Measurements from ENCODE around the gene JTB. TPM values are rescaled to one million over a fixed set of nuclear protein-coding genes. Genes with fewer than 3 reads are reported as not detected.

The JTB gene
- total and polyA plus RNA-seq, 9 of the 15 experiments (the other 6 are each of a cell fraction or from before 2014, with no cell fraction given): 24.7 to 308 (median 151) TPM

- intact Hi-C loops (cut with micrococcal nuclease): loop anchor here (5.0 kb wide), 1 partner anchor 170 kb away; no protein-coding TSS in a partner anchor
- ChIA-PET POLR2A (interaction anchor here (0.5 to 4.8 kb wide), 22 partner anchors 9 to 1205 kb away, joined by 3 to 84 read pairs (median 4); partner anchors contain the start of genes CRTC2, DENND4B, GATAD2B and JTB), CTCF (ENCODE audit: low intra/inter-chr PET ratio) (no interaction called here)
- H3K4me3 ChIP-seq: peak within 1 kb of the TSS; percentile 51
- H3K9ac ChIP-seq (ENCODE audit: insufficient read depth in 1 of 2, low read depth in 2 of 2, low read length in 2 of 2): peak within 1 kb of the TSS; percentile 89 to 99
- FAIRE-seq (peak; percentile 98), DNase-seq (ENCODE audit: extremely low read depth in 1 of 4, low spot score in 3 of 4) (peak; percentile 85 to 98 (median 90)), ATAC-seq (peak; percentile 87)
- H3K27ac ChIP-seq (ENCODE audit: extremely low read depth, low read depth, low read length): peak within 1 kb of the TSS; percentile 82
- H3K9me3 ChIP-seq (replicated peaks; ENCODE audit: control insufficient read depth, insufficient read depth, low read depth, low read length): no peaks in the 10 kb centered on the region
- under 1% methylated on average over 47 of the region's 60 CpGs for WGBS (ENCODE audit: insufficient coverage, low coverage, missing lambda C conversion rate)
- no peaks in the 10 kb centered on the region for H3K27me3 ChIP-seq (ENCODE audit: control insufficient read depth in 2 of 2, insufficient read depth in 2 of 2, low read length in 2 of 2)
- H3K4me2 ChIP-seq (ENCODE audit: insufficient read depth, low read length): peak within 1 kb of the TSS; percentile 87
- no peaks in the 10 kb centered on the region for H3K9me1 ChIP-seq (ENCODE audit: control insufficient read depth, insufficient read depth, low read length)
- H4K20me1 ChIP-seq (replicated peaks; ENCODE audit: control insufficient read depth, insufficient read depth, low read length): no peaks in the 10 kb centered on the region
- peaks cover 45% of the 10 kb centered on the region for H3K79me2 ChIP-seq (ENCODE audit: control insufficient read depth, insufficient read depth, low read length)
- H2AFZ ChIP-seq (ENCODE audit: low read depth, low read length): peak within 1 kb of the TSS; percentile 89
- no TSS peak for BruUV-seq (replicated peaks)
- H3K4me1 ChIP-seq (replicated peaks in 1 of 2; ENCODE audit: control insufficient read depth in 2 of 2, insufficient read depth in 2 of 2, low read length in 2 of 2): peaks cover 7 to 19% of the 10 kb centered on the region in 2 experiments; a peak in 4 of 5 replicates
- H3K36me3 ChIP-seq (ENCODE audit: control insufficient read depth, insufficient read depth, low read length): no peaks in the 10 kb centered on the region
- in situ Hi-C loops (cut with MboI): no loop called here
- TF ChIP-seq ZNF696 (CRISPR knock-in tag; conservative IDR thresholded peaks at IDR 0.05) (no peak), GTF2F1 (IDR thresholded peaks at IDR 0.05; ENCODE audit: low read depth, low read length) (peak; percentile 58; the same call in 1 of the 2 replicates), HNRNPLL (IDR thresholded peaks at IDR 0.05; ENCODE audit: low read depth, low read length, poor library complexity, severe bottlenecking) (peak; percentile 76), SREBF2 (CRISPR knock-in tag; IDR thresholded peaks at IDR 0.05) (no peak), MAFF (IDR thresholded peaks at IDR 0.05; ENCODE audit: low read length) (no peak), MYNN (IDR thresholded peaks at IDR 0.05) (no peak), MYNN (CRISPR knock-in tag; IDR thresholded peaks at IDR 0.05) (no peak), RFX1 (IDR thresholded peaks at IDR 0.05) (no peak), SIX5 (IDR thresholded peaks at IDR 0.05; ENCODE audit: borderline replicate concordance in 1 of 2, insufficient read depth in 1 of 2, low read depth in 1 of 2, low read length in 2 of 2) (peak in 1 of 2 experiments; percentile 24; a peak in 1 of 4 replicates), ZNF12 (CRISPR knock-in tag; IDR thresholded peaks at IDR 0.05) (no peak), RBM14 (IDR thresholded peaks at IDR 0.05; ENCODE audit: borderline replicate concordance, insufficient read depth, low read depth, low read length) (no peak), CBX8 (IDR thresholded peaks at IDR 0.05; ENCODE audit: borderline replicate concordance, extremely low read depth, low read depth, low read length, poor library complexity, severe bottlenecking) (no peak), PYGO2 (tag; IDR thresholded peaks at IDR 0.05) (no peak), TARDBP (IDR thresholded peaks at IDR 0.05) (peak; percentile 64; the same call in 1 of the 2 replicates), RBFOX2 (IDR thresholded peaks at IDR 0.05; ENCODE audit: low read depth, low read length) (peak; percentile 96), ZNF639 (CRISPR knock-in tag; conservative IDR thresholded peaks at IDR 0.05 in 1 of 2, IDR thresholded peaks at IDR 0.05 in 1 of 2) (peak in 1 of 2 experiments; percentile 43; a peak in 1 of 4 replicates), ZNF41 (CRISPR knock-in tag; conservative IDR thresholded peaks at IDR 0.05) (no peak), ZNF589 (CRISPR knock-in tag; IDR thresholded peaks at IDR 0.05; ENCODE audit: low read depth) (peak; percentile 3; the same call in 1 of the 2 replicates)
Measured at GRCh38 chr1:153967107-153967999, 10.1 kb downstream of the JTB start, which contains the start of gene CREB3L4. Gene CREB3L4 (plus strand): TSS chr1:153967902. CDS start chr1:153968526, 624 bp downstream.
